K562 (cell line): ENCODE data around the gene SRMS. TPM values are rescaled to one million over a fixed set of nuclear protein-coding genes. Genes with fewer than 3 reads are reported as not detected.

Source experiments
- BHLHE40 ChIP-seq: IDR thresholded peaks from 2 replicates; pipeline ENCODE4 v1.6.1; 2011; ENCODE audit warnings: low read length, improper control_type of control experiment
- CBX1 ChIP-seq: sonication (generic); IDR thresholded peaks from 2 replicates; pipeline ENCODE4 v1.6.1; 2016; ENCODE audit warnings: antibody characterized with exemption, low read depth, mild to moderate bottlenecking
- CCNT2 ChIP-seq: IDR thresholded peaks from 2 replicates; pipeline ENCODE4 v1.6.1; 2011; ENCODE audit warnings: borderline replicate concordance, low read depth, mild to moderate bottlenecking, moderate library complexity, mixed read lengths, low read length; ENCODE audit not compliant: insufficient read length; ENCODE audit errors: extremely low read depth
- CTBP1 ChIP-seq: fragments of 450-650 bp; IDR thresholded peaks from 2 replicates; pipeline ENCODE4 v1.6.1; 2016; ENCODE audit warnings: borderline replicate concordance
- EP400 ChIP-seq: fragments of 450-650 bp; IDR thresholded peaks from 2 replicates; pipeline ENCODE4 v1.6.1; 2017; ENCODE audit warnings: antibody characterized with exemption, mild to moderate bottlenecking, moderate library complexity
- JUN ChIP-seq, 2 experiments: sonication (generic) in 1 of 2; formaldehyde crosslinking in 1 of 2; IDR thresholded peaks; 2 replicates each; pipeline versions ENCODE4 v1.6.1 to v1.8.0; 2012 to 2022; ENCODE audit warnings: borderline replicate concordance in 2 of 2, mild to moderate bottlenecking in 2 of 2, improper control_type of control experiment in 1 of 2, low read depth in 1 of 2, low read length in 1 of 2, missing genetic modification reagents in 1 of 2
- L3MBTL2 ChIP-seq: fragments of 450-650 bp; IDR thresholded peaks from 2 replicates; pipeline ENCODE4 v1.6.1; 2016; ENCODE audit warnings: mild to moderate bottlenecking, moderate library complexity
- MBD2 ChIP-seq: sonication (generic); IDR thresholded peaks from 2 replicates; pipeline ENCODE4 v1.6.1; 2016; ENCODE audit warnings: low read depth, borderline replicate concordance
- MEIS2 ChIP-seq: fragments of 450-650 bp; IDR thresholded peaks from 2 replicates; pipeline ENCODE4 v1.6.1; 2014; ENCODE audit warnings: mild to moderate bottlenecking; ENCODE audit not compliant: partially characterized antibody
- NCOR1 ChIP-seq: fragments of 450-650 bp; IDR thresholded peaks from 2 replicates; pipeline ENCODE4 v1.6.1; 2016; ENCODE audit warnings: mild to moderate bottlenecking, moderate library complexity
- NRF1 ChIP-seq, 2 experiments: fragments of 450-650 bp; IDR thresholded peaks in 1 of 2; conservative IDR thresholded peaks in 1 of 2; 2 replicates each; pipeline ENCODE4 v1.6.1; 2014; ENCODE audit warnings: mild to moderate bottlenecking in 2 of 2
- POLR2G ChIP-seq: fragments of 200-400 bp; formaldehyde crosslinking; IDR thresholded peaks from 2 replicates; pipeline ENCODE4 v1.6.1; 2017; ENCODE audit warnings: low read depth, mild to moderate bottlenecking, antibody characterized with exemption, low read length, moderate library complexity
- PTRF ChIP-seq: fragments of 450-650 bp; IDR thresholded peaks from 2 replicates; pipeline ENCODE4 v1.6.1; 2016; ENCODE audit warnings: mild to moderate bottlenecking, missing genetic modification characterization, missing compliant biosample characterization
- RBM22 ChIP-seq: fragments of 200-400 bp; formaldehyde crosslinking; IDR thresholded peaks from 2 replicates; pipeline ENCODE4 v1.6.1; 2018; ENCODE audit warnings: low read length, low read depth; ENCODE audit not compliant: poor library complexity, severe bottlenecking
- SAFB2 ChIP-seq: fragments of 200-400 bp; formaldehyde crosslinking; IDR thresholded peaks from 2 replicates; pipeline ENCODE4 v1.6.1; 2018; ENCODE audit warnings: borderline replicate concordance, low read length, low read depth, moderate library complexity; ENCODE audit not compliant: severe bottlenecking
- SMARCE1 ChIP-seq: fragments of 450-650 bp; IDR thresholded peaks from 2 replicates; pipeline ENCODE4 v1.7.1; 2016; ENCODE audit warnings: mild to moderate bottlenecking
- TCF7 ChIP-seq: sonication (generic); IDR thresholded peaks from 2 replicates; pipeline ENCODE4 v1.6.1; 2016; ENCODE audit warnings: antibody characterized with exemption, borderline replicate concordance
- YBX1 ChIP-seq: fragments of 450-650 bp; IDR thresholded peaks from 2 replicates; pipeline ENCODE4 v1.7.1; 2016; ENCODE audit warnings: mild to moderate bottlenecking
- YY1 ChIP-seq, 3 experiments: IDR thresholded peaks; 2 replicates each; pipeline ENCODE4 v1.6.1; 2011; ENCODE audit warnings: low read length in 2 of 3, mild to moderate bottlenecking in 2 of 3, moderate library complexity in 2 of 3, borderline replicate concordance in 1 of 3, control low read depth in 1 of 3, low read depth in 1 of 3; ENCODE audit not compliant: insufficient read depth in 3 of 3, insufficient replicate concordance in 2 of 3, control insufficient read depth in 1 of 3, insufficient read length in 1 of 3; ENCODE audit errors: extremely low read depth in 1 of 3
- ZFPM2 ChIP-seq: fragments of 250-450 bp; sonication (Bioruptor Pico); IDR thresholded peaks from 2 replicates; pipeline ENCODE4 v1.5.1; 2022; ENCODE audit warnings: mild to moderate bottlenecking
- ZNF253 ChIP-seq: fragments of 250-450 bp; sonication (Bioruptor Pico); conservative IDR thresholded peaks from 2 replicates; pipeline ENCODE4 v1.6.1; 2021; ENCODE audit warnings: mild to moderate bottlenecking
- polyA plus RNA-seq, 8 experiments: library from polyadenylated mRNA; depleted of rRNA in 4 of 8; stranded (reverse) in 5 of 8; unstranded in 3 of 8; fragments of >200 nt; fragmentation: Nextera tagmentation in 2 of 8; fragmentation: Illumina TruSeq in 1 of 8; extraction: Ambion mirVana in 2 of 8; extraction: Trizol in 1 of 8; gene quantifications; 2 replicates each; pipeline versions ENCODE4 v1.2.1 to v1.2.3, GENCODE V29; 2011 to 2014; ENCODE audit warnings: inconsistent platforms in 1 of 8, missing spikeins in 1 of 8
- total RNA-seq, 7 experiments: library from RNA; depleted of rRNA in 6 of 7; stranded (reverse); fragments of >200 nt in 6 of 7; fragmentation: Illumina TruSeq in 2 of 7; extraction: Trizol in 2 of 7; gene quantifications; 2 replicates each; pipeline versions ENCODE4 v1.2.1 to v1.2.3, GENCODE V29; 2011 to 2021; ENCODE audit warnings: low replicate concordance in 1 of 7
- TF ChIP-seq, protein P1 (sequence below): fragments of 250-450 bp; sonication (Bioruptor Pico); IDR thresholded peaks from 2 replicates; pipeline ENCODE4 v1.9.0; 2021; ENCODE audit warnings: mild to moderate bottlenecking, inconsistent platforms
- TF ChIP-seq, protein P2 (sequence below): fragments of 450-650 bp; IDR thresholded peaks from 2 replicates; pipeline ENCODE4 v1.6.1; 2018; ENCODE audit not compliant: partially characterized antibody

Gene SRMS
- total and polyA plus RNA-seq, 9 of the 15 experiments (the other 6 are each of a cell fraction or from before 2014, with no cell fraction given), result 0.07 TPM; not detected in 8

DNA sequence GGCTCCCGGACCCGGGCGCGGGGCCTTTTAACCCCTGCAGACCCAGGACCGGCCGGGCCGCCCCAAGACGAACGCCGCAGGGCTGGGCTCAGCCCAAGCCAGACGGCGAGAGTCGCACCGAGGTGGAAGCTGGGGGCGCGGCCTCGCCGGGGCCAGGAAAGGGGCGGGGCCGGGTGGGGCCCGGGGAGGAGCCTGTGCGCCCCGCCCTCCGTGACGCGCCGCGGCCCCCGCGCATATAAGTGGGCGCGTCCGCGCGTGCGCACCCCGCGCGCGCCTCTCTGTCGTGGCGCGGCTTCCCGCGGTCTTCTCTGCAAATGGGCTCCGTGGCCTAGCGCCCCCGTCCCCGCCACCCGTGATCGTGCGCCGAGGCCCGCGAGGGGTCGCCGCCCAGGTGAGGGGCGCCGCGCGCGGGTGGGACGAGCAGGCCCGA lies 27.0 kb downstream of the SRMS start, which contains the start of gene PPDPF (continued):
- TF ChIP-seq L3MBTL2, result 0 out of 2 replicates have a peak, but pooled peaks have one; percentile 9
- TF ChIP-seq YY1 (IDR thresholded peaks at IDR 0.05; ENCODE audit: borderline replicate concordance in 1 of 3, control insufficient read depth in 1 of 3, extremely low read depth in 1 of 3, insufficient read depth in 3 of 3, insufficient read length in 1 of 3, insufficient replicate concordance in 2 of 3, low read depth in 1 of 3, low read length in 2 of 3), result peak in 1 of 3 experiments; percentile 40
- peak; percentile 39 for TF ChIP-seq CCNT2
- TF ChIP-seq ZNF253 (CRISPR knock-in tag), result no peak
- TF ChIP-seq CTBP1, result peak; percentile 44
- TF ChIP-seq NCOR1, result no peak
- 0 out of 2 replicates have a peak, but pooled peaks have one; percentile 35 for TF ChIP-seq TCF7
- no peak for TF ChIP-seq EP400
- no peak for TF ChIP-seq ZFPM2
- peak; percentile 41 for TF ChIP-seq MEIS2
- TF ChIP-seq PTRF, result no peak
- TF ChIP-seq, protein P1, sequence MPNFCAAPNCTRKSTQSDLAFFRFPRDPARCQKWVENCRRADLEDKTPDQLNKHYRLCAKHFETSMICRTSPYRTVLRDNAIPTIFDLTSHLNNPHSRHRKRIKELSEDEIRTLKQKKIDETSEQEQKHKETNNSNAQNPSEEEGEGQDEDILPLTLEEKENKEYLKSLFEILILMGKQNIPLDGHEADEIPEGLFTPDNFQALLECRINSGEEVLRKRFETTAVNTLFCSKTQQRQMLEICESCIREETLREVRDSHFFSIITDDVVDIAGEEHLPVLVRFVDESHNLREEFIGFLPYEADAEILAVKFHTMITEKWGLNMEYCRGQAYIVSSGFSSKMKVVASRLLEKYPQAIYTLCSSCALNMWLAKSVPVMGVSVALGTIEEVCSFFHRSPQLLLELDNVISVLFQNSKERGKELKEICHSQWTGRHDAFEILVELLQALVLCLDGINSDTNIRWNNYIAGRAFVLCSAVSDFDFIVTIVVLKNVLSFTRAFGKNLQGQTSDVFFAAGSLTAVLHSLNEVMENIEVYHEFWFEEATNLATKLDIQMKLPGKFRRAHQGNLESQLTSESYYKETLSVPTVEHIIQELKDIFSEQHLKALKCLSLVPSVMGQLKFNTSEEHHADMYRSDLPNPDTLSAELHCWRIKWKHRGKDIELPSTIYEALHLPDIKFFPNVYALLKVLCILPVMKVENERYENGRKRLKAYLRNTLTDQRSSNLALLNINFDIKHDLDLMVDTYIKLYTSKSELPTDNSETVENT (CRISPR knock-in tag), result peak; percentile 36; the same call in 1 of the 2 replicates
- peak; percentile 44 for TF ChIP-seq BHLHE40
- TF ChIP-seq, protein P2, sequence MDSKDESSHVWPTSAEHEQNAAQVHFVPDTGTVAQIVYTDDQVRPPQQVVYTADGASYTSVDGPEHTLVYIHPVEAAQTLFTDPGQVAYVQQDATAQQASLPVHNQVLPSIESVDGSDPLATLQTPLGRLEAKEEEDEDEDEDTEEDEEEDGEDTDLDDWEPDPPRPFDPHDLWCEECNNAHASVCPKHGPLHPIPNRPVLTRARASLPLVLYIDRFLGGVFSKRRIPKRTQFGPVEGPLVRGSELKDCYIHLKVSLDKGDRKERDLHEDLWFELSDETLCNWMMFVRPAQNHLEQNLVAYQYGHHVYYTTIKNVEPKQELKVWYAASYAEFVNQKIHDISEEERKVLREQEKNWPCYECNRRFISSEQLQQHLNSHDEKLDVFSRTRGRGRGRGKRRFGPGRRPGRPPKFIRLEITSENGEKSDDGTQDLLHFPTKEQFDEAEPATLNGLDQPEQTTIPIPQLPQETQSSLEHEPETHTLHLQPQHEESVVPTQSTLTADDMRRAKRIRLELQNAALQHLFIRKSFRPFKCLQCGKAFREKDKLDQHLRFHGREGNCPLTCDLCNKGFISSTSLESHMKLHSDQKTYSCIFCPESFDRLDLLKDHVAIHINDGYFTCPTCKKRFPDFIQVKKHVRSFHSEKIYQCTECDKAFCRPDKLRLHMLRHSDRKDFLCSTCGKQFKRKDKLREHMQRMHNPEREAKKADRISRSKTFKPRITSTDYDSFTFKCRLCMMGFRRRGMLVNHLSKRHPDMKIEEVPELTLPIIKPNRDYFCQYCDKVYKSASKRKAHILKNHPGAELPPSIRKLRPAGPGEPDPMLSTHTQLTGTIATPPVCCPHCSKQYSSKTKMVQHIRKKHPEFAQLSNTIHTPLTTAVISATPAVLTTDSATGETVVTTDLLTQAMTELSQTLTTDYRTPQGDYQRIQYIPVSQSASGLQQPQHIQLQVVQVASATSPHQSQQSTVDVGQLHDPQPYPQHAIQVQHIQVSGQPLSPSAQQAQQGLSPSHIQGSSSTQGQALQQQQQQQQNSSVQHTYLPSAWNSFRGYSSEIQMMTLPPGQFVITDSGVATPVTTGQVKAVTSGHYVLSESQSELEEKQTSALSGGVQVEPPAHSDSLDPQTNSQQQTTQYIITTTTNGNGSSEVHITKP, result peak; percentile 73
- TF ChIP-seq POLR2G, result peak; percentile 89
- peak; percentile 61; the same call in 1 of the 2 replicates for TF ChIP-seq MBD2
- no peak for TF ChIP-seq SAFB2
- TF ChIP-seq SMARCE1, result no peak
- TF ChIP-seq CBX1, result 0 out of 2 replicates have a peak, but pooled peaks have one; percentile 51
- TF ChIP-seq RBM22, result peak; percentile 10
- peak; percentile 86 to 87; a peak in 3 of 4 replicates for TF ChIP-seq NRF1 (conservative IDR thresholded peaks at IDR 0.05 in 1 of 2, IDR thresholded peaks at IDR 0.05 in 1 of 2)
- TF ChIP-seq YBX1, result no peak
- TF ChIP-seq JUN (IDR thresholded peaks at IDR 0.05; ENCODE audit: borderline replicate concordance, low read depth, low read length), result no peak
- TF ChIP-seq JUN (CRISPR knock-in tag; IDR thresholded peaks at IDR 0.05; ENCODE audit: borderline replicate concordance), result peak; percentile 38; the same call in 1 of the 2 replicates
